Mesendoderm (in vitro differentiated cells): ENCODE data around the gene CATSPER3.

Experiments
- DNase-seq: peaks from one replicate; pipeline ENCODE4 v3.0.0; 2013
- H2AK5ac ChIP-seq: 2 replicates; pipeline ENCODE4 v1.6.1; 2013; ENCODE audit warnings: low read length, inconsistent platforms
- H2BK120ac ChIP-seq: 2 replicates; pipeline ENCODE4 v1.6.1; 2013; ENCODE audit warnings: low read depth, mild to moderate bottlenecking, low read length, moderate library complexity, mixed read lengths
- H2BK15ac ChIP-seq: replicated peaks from 2 replicates; pipeline ENCODE4 v1.6.1; 2013; ENCODE audit warnings: low read depth, mild to moderate bottlenecking, moderate library complexity
- H2BK5ac ChIP-seq: 2 replicates; pipeline ENCODE4 v1.6.1; 2013; ENCODE audit warnings: low read length, inconsistent platforms
- H3K18ac ChIP-seq: 2 replicates; pipeline ENCODE4 v1.6.1; 2013; ENCODE audit warnings: mild to moderate bottlenecking, low read length, mixed read lengths
- H3K23ac ChIP-seq: one replicate; pipeline ENCODE4 v1.6.1; 2013; ENCODE audit warnings: low read length
- H3K27ac ChIP-seq: 2 replicates; pipeline ENCODE4 v1.5.1; 2013; ENCODE audit warnings: low read depth, mild to moderate bottlenecking, inconsistent platforms, low read length, moderate library complexity
- H3K27me3 ChIP-seq: 2 replicates; pipeline ENCODE4 v1.6.1; 2013; ENCODE audit warnings: low read length, control low read depth, mild to moderate bottlenecking, inconsistent platforms; ENCODE audit not compliant: insufficient read depth, poor library complexity
- H3K36me3 ChIP-seq: 2 replicates; pipeline ENCODE4 v1.6.1; 2013; ENCODE audit warnings: low read length, inconsistent platforms; ENCODE audit not compliant: control insufficient read depth, insufficient read depth
- H3K4ac ChIP-seq: one replicate; pipeline ENCODE4 v1.6.1; 2013; ENCODE audit warnings: low read depth, mild to moderate bottlenecking, low read length, moderate library complexity
- H3K4me1 ChIP-seq: 2 replicates; pipeline ENCODE4 v1.6.1; 2013; ENCODE audit warnings: low read depth, low read length, inconsistent platforms; ENCODE audit not compliant: control insufficient read depth
- H3K4me2 ChIP-seq: 2 replicates; pipeline ENCODE4 v1.6.1; 2013; ENCODE audit warnings: low read length
- H3K4me3 ChIP-seq: 2 replicates; pipeline ENCODE4 v1.5.1; 2013; ENCODE audit warnings: mild to moderate bottlenecking, low read length
- H3K56ac ChIP-seq: one replicate; pipeline ENCODE4 v1.6.1; 2013; ENCODE audit warnings: low read length
- H3K79me1 ChIP-seq: 2 replicates; pipeline ENCODE4 v1.6.1; 2013; ENCODE audit warnings: low read length, inconsistent platforms
- H3K79me2 ChIP-seq: 2 replicates; pipeline ENCODE4 v1.6.1; 2013; ENCODE audit warnings: mild to moderate bottlenecking, low read length; ENCODE audit not compliant: control insufficient read depth, insufficient read depth
- H3K9ac ChIP-seq: 2 replicates; pipeline ENCODE4 v1.6.1; 2013; ENCODE audit warnings: low read length, inconsistent platforms
- H4K5ac ChIP-seq: one replicate; pipeline ENCODE4 v1.6.1; 2013; ENCODE audit warnings: low read length
- H4K8ac ChIP-seq: one replicate; pipeline ENCODE4 v1.6.1; 2013; ENCODE audit warnings: low read depth, mild to moderate bottlenecking, control low read depth, low read length, moderate library complexity
- WGBS: extraction: QIAGEN DNeasy Blood & Tissue Kit; methylation state at CpG from one replicate; pipeline ENCODE4 v1.1.7; 2013; ENCODE audit warnings: low lambda C conversion rate, missing lambda C conversion rate; ENCODE audit not compliant: insufficient coverage; ENCODE audit errors: extremely low coverage; 5-methylcytosine and 5-hydroxymethylcytosine counted together

Gene CATSPER3

DNA sequence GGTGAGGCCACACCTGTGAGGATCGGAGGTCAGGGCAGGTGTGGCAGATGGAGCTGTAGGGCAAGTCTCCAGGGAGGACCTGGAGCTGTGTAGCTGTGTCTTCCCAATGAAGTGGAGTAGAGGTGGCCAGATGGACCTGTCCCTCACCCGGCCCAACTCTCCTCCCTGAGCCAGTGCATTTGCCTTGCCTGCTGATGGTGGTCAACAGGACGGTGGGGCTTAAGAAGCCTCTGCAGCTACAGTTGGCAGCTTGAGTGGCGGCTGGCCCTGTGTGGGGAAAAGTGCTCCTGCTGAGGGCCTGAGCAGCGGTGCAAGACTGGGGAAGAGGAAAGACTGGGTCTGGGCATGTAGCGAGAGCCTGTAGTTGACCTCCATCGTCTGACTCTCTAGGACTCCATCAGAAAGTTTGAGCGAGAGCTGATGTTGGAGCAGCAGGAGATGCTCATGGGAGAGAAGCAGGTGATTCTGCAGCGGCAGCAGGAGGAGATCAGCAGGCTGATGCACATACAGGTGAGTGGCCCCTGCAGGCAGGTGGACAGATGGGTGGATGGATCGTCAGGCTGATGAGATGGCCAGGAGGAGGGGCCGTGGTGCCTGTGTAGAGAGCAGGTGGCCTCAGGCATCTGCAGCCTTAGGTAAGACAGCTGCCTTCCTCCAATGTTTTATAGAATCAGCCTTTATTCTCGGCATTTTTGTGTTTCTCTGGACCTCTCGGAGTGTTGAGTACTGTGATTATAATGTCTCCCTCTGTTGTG is 41.5 kb downstream of the CATSPER3 start:
- Histone ChIP-seq H2BK15ac (no peak overlapping the region), H3K4me2 (no peak overlapping the region), H3K18ac (no peak overlapping the region), H3K36me3 (no peaks in the 10 kb centered on the region), H4K5ac (no peak overlapping the region), H3K79me2 (no peaks in the 10 kb centered on the region), H3K4me1 (no peaks in the 10 kb centered on the region), H3K27me3 (no peaks in the 10 kb centered on the region), H3K9ac (no peak overlapping the region), H2BK5ac (no peak overlapping the region), H3K56ac (no peak overlapping the region), H3K23ac (peak overlapping the region; percentile 50), H4K8ac (no peak overlapping the region), H3K79me1 (no peaks in the 10 kb centered on the region), H2BK120ac (no peak overlapping the region), H2AK5ac (no peak overlapping the region), H3K4me3 (no peak overlapping the region), H3K4ac (no peak overlapping the region), H3K27ac (no peak overlapping the region)
- no peak for DNase-seq
- no CpG with 5 or more reads among the region's 13 CpGs for WGBS

GRCh38 chr5:135009736-135010501 is 42.2 kb downstream of the CATSPER3 start:
- Histone ChIP-seq H3K4me3 (no peak overlapping the region), H3K79me1 (no peaks in the 10 kb centered on the region), H3K27me3 (no peaks in the 10 kb centered on the region), H3K36me3 (no peaks in the 10 kb centered on the region), H3K56ac (no peak overlapping the region), H3K18ac (no peak overlapping the region), H2AK5ac (no peak overlapping the region), H2BK120ac (no peak overlapping the region), H4K8ac (no peak overlapping the region), H3K79me2 (no peaks in the 10 kb centered on the region), H3K23ac (peak overlapping the region; percentile 50), H3K4ac (no peak overlapping the region), H2BK15ac (no peak overlapping the region), H4K5ac (no peak overlapping the region), H3K4me2 (no peak overlapping the region), H3K9ac (no peak overlapping the region), H2BK5ac (no peak overlapping the region), H3K27ac (no peak overlapping the region), H3K4me1 (no peaks in the 10 kb centered on the region)
- WGBS = no CpG with 5 or more reads among the region's 11 CpGs
- DNase-seq = no peak

DNA sequence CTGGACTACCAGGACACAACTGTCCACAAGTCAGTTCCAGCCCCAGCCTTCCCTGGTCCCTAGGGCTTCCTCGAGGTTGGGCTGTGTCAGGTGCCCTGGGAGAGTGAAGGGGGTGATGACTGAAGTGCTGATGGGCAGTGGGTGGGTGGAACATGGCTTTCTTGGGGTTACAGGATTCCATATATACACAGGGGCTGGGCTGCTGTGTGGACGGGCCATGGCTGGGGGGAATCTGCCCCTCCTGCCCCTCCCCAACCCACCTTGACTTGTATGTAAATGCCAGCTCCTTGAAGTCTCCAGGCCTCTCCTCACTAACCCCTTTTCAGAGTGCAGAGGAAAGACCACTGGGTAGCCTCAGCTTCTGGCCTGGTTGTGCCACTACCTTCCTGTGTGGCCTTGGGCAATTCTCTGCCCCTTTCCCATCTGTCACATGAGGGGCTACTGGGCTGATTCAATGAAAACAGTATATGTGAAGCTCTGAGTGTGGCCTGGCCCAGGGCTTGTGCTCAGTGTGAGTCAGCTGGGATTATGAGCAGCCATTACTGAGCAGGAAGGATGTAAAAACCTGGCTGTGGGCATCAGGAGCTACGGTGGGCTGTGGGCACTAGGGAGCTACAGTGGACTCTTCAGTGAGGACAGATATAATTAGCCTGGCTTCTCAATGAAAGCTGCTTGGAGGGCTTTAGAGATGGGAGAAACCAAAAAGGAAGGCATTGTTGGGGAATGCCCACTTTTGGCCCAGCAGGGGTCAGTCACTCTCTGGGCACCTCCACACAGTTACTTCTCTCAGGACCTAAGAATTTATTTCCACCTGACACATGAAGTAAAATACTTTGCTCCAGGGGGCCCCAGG is 43.0 kb downstream of the CATSPER3 start:
- H3K36me3 ChIP-seq = no peaks in the 10 kb centered on the region
- H2BK5ac ChIP-seq = no peak overlapping the region
- H3K18ac ChIP-seq = no peak overlapping the region
- no peaks in the 10 kb centered on the region for H3K4me1 ChIP-seq
- H3K27ac ChIP-seq = no peak overlapping the region
- WGBS = no CpG with 5 or more reads among the region's 3 CpGs
- H3K4me2 ChIP-seq = no peak overlapping the region
- no peak overlapping the region for H4K5ac ChIP-seq
- no peak overlapping the region for H3K56ac ChIP-seq
- no peak overlapping the region for H2AK5ac ChIP-seq
- H3K79me2 ChIP-seq = no peaks in the 10 kb centered on the region
- no peak overlapping the region for H3K23ac ChIP-seq
- H2BK15ac ChIP-seq = no peak overlapping the region
- DNase-seq = no peak
- no peaks in the 10 kb centered on the region for H3K79me1 ChIP-seq
- H2BK120ac ChIP-seq = no peak overlapping the region
- no peak overlapping the region for H3K9ac ChIP-seq
- H3K27me3 ChIP-seq = no peaks in the 10 kb centered on the region
- H4K8ac ChIP-seq = no peak overlapping the region
- no peak overlapping the region for H3K4me3 ChIP-seq
- no peak overlapping the region for H3K4ac ChIP-seq

DNA sequence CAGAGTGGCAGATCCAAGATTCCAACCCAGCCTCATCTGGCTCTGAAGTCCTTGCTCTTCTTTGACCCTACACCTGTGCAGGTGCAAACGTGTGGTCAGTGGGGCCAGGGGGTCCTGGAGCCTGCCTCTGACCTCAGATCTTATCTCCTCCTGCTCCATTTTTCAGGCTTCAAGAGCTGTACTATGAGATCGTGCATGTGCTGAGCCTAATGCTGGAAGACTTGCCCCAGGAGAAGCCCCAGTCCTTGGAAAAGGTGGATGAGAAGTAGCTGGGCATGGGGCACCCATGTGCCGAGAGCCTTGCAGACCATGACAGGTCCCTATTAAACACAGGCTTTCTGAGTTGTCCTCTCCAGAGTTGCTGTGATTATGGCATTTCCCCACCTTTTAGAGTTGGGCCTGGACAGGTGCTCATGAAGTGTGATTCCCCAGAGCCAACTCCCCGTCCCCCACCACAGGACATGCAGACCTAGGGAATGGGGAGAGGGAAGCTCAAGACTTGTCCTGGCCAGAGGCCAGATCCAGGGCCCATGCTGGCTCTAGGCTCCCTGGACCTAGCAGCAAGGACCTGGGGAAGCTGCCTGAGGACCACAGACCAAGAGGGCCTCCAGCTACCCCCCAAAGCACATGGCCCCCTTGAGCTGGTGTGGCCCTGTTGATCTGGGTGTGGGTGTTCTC is 43.8 kb downstream of the CATSPER3 start:
- Histone ChIP-seq H2BK15ac (no peak overlapping the region), H3K27me3 (no peaks in the 10 kb centered on the region), H2BK5ac (no peak overlapping the region), H2AK5ac (no peak overlapping the region), H4K5ac (no peak overlapping the region), H3K36me3 (no peaks in the 10 kb centered on the region), H3K79me1 (no peaks in the 10 kb centered on the region), H3K56ac (no peak overlapping the region), H3K4me1 (no peaks in the 10 kb centered on the region), H3K79me2 (no peaks in the 10 kb centered on the region), H3K18ac (no peak overlapping the region), H3K23ac (no peak overlapping the region), H4K8ac (no peak overlapping the region), H3K9ac (no peak overlapping the region), H2BK120ac (no peak overlapping the region), H3K27ac (no peak overlapping the region), H3K4ac (no peak overlapping the region), H3K4me2 (no peak overlapping the region), H3K4me3 (no peak overlapping the region)
- no peak for DNase-seq
- no CpG with 5 or more reads among the region's 4 CpGs for WGBS

DNA sequence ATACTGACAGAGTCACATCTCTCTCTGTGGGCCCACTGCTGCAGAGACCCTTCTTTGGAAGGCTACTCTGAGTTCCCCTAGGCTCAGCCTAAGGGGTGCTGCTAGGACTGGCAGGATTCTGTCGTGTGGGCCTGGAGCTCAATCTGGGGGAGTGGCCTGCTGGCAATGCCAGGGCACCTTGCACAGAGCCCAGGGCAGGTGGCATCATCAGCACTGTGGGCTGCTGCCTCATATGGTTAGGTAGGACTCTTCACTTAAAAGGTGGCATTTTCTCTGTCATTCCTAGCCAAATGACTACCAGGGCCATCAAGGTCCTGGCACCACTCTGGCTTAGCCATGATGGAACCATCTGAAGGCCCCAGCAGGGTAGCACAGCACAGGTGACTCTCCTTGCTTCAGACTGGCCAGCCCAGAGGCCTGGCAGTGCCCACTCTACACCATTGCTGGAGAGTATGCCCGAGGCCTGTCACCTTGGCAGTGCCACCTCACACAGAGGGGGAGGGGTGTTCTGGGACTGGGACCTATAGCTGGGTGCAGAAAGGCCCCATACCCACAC is 44.4 kb downstream of the CATSPER3 start:
- Histone ChIP-seq H3K4me2 (no peak overlapping the region), H3K4ac (no peak overlapping the region), H3K79me2 (no peaks in the 10 kb centered on the region), H3K56ac (no peak overlapping the region), H3K79me1 (no peaks in the 10 kb centered on the region), H2BK5ac (no peak overlapping the region), H3K27me3 (no peaks in the 10 kb centered on the region), H3K27ac (no peak overlapping the region), H4K5ac (no peak overlapping the region), H2AK5ac (no peak overlapping the region), H2BK15ac (no peak overlapping the region), H4K8ac (no peak overlapping the region), H2BK120ac (no peak overlapping the region), H3K36me3 (no peaks in the 10 kb centered on the region), H3K4me3 (no peak overlapping the region), H3K9ac (no peak overlapping the region), H3K18ac (no peak overlapping the region), H3K4me1 (no peaks in the 10 kb centered on the region), H3K23ac (no peak overlapping the region)
- DNase-seq = no peak
- WGBS = no CpG with 5 or more reads among the region's 2 CpGs
